T47D (cell line): Measurements from ENCODE around the gene PDGFD.

Source experiments
- DNase-seq, 2 experiments: peaks; one replicate each; pipeline versions ENCODE4 v3.0.0 to v3.0.0-alpha.2; 2011 to 2012; ENCODE audit warnings: low read depth in 1 of 2, low spot score in 1 of 2
- JUND ChIP-seq: IDR thresholded peaks from 2 replicates; pipeline ENCODE4 v1.6.1; 2012; ENCODE audit warnings: low read depth
- in situ Hi-C: cut with HindIII; loops from 2 replicates; pipeline ENCODE4 v1.10.0; 2016; ENCODE audit warnings: low sequenced_read_pairs, low pct_unique_long_range_greater_than_20kb

The PDGFD gene

GRCh38 chr11:103872748-103873147 is 291.2 kb downstream of the PDGFD start:
- no peak for DNase-seq
- in situ Hi-C loops: no loop called here
- no peak for TF ChIP-seq JUND

GRCh38 chr11:103871923-103872551 is 291.9 kb downstream of the PDGFD start:
- no peak for TF ChIP-seq JUND
- in situ Hi-C loops: no loop called here

GRCh38 chr11:103870821-103871309 is 293.1 kb downstream of the PDGFD start:
- in situ Hi-C loops: no loop called here
- DNase-seq: no peak
- no peak for TF ChIP-seq JUND

More at GRCh38 chr11:103871923-103872551, 291.9 kb downstream of the PDGFD start:
- DNase-seq: no peak

- in situ Hi-C loops: no loop called here
- TF ChIP-seq JUND: no peak
- no peak for DNase-seq
Measured at GRCh38 chr11:103867481-103867880, 296.5 kb downstream of the PDGFD start.

GRCh38 chr11:103863497-103863896 is 300.4 kb downstream of the PDGFD start:
- TF ChIP-seq JUND: no peak
- no peak for DNase-seq
- in situ Hi-C loops: no loop called here

- no peak for DNase-seq
- in situ Hi-C loops: no loop called here
Measured at GRCh38 chr11:103862802-103863174, 301.2 kb downstream of the PDGFD start.

GRCh38 chr11:103862094-103862801 is 301.7 kb downstream of the PDGFD start:
- in situ Hi-C loops: no loop called here

More at GRCh38 chr11:103862802-103863174, 301.2 kb downstream of the PDGFD start:
- TF ChIP-seq JUND: no peak

More at GRCh38 chr11:103862094-103862801, 301.7 kb downstream of the PDGFD start:
- no peak for DNase-seq
- TF ChIP-seq JUND: no peak
